ENCODE data around the gene DUSP14.
A peak's percentile ranks its signal among the peaks of the same experiment; 100 is the strongest.
"Not testable (repeated sequence)": the region's sequence is repeated elsewhere in the genome, so short reads cannot be mapped to it uniquely, and the experiment has no call there.

DUSP14 gene

GRCh38 chr17:37489197-37490001 lies at the start of gene DUSP14:
TSS of gene DUSP14 (plus strand) at chr17:37489891. CDS start at chr17:37512273, 22,382 bp downstream.
- peak; percentile 84 for DNase-seq

GRCh38 chr17:37440424-37440823 lies 49.3 kb upstream of the DUSP14 start:
- no peak for DNase-seq

- not testable (repeated sequence) for DNase-seq
Observed at GRCh38 chr17:37441369-37442014, 48.2 kb upstream of the DUSP14 start.

- DNase-seq, result no peak
Observed at GRCh38 chr17:37446027-37446426, 43.7 kb upstream of the DUSP14 start.

- DNase-seq, result no peak
Observed at GRCh38 chr17:37447641-37448040, 42.0 kb upstream of the DUSP14 start.

- no peak for DNase-seq
Observed at GRCh38 chr17:37450112-37450511, 39.6 kb upstream of the DUSP14 start.

- not testable (repeated sequence) for DNase-seq
Observed at GRCh38 chr17:37457801-37458200, 31.9 kb upstream of the DUSP14 start.

GRCh38 chr17:37458805-37459204 lies 30.9 kb upstream of the DUSP14 start:
- no peak for DNase-seq

GRCh38 chr17:37461668-37462067 lies 28.0 kb upstream of the DUSP14 start:
- no peak for DNase-seq

GRCh38 chr17:37462492-37462891 lies 27.2 kb upstream of the DUSP14 start:
- no peak for DNase-seq

- no peak for DNase-seq
Observed at GRCh38 chr17:37463039-37463438, 26.7 kb upstream of the DUSP14 start.

GRCh38 chr17:37465069-37465616 lies 24.5 kb upstream of the DUSP14 start:
- DNase-seq, result no peak

GRCh38 chr17:37466471-37466870 lies 23.2 kb upstream of the DUSP14 start:
- DNase-seq, result no peak

GRCh38 chr17:37470181-37470580 lies 19.5 kb upstream of the DUSP14 start:
- no peak for DNase-seq

- no peak for DNase-seq
Observed at GRCh38 chr17:37475731-37476420, 13.8 kb upstream of the DUSP14 start.

- no peak for DNase-seq
Observed at GRCh38 chr17:37476431-37477120, 13.1 kb upstream of the DUSP14 start.

- no peak for DNase-seq
Observed at GRCh38 chr17:37478187-37478586, 11.5 kb upstream of the DUSP14 start.

- DNase-seq, result no peak
Observed at GRCh38 chr17:37479025-37479424, 10.7 kb upstream of the DUSP14 start.

- DNase-seq, result no peak
Observed at GRCh38 chr17:37480427-37480826, 9.3 kb upstream of the DUSP14 start.

GRCh38 chr17:37481001-37481665 lies 8.6 kb upstream of the DUSP14 start:
- DNase-seq, result no peak

GRCh38 chr17:37483311-37484039 lies 6.2 kb upstream of the DUSP14 start:
- DNase-seq, result no peak

Measured in stimulated activated CD8-positive, alpha-beta memory T cell treated with anti-CD3 and anti-CD28 coated beads, Interleukin-4, amount 100 ng/mL, for 48 hours (primary cell).